ENCODE results near the gene NDC1.

DNA sequence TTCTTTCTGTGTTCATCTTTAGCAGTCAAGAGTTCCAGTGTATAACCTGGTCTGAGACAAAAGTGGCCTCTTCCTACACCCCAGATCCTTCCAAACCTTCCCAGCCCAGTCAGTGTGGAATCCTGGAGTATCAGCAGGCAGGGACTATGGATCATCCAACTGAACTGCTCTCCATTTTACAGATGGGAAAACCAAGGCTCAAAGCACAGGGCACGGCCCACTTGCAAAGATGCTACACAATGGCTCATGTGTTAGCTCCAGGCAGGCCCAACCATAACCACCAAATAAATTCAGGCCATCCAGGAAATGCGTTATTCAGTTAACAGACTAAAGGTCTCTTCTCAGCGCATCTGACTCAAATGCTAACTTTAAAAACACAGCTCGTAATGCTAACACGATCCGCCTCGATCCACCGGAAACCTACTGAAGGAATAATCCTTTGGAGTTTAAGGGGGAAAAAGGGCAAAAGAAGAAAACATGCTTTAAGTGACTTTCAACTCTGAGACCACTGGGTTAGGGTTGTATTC lies 106.3 kb downstream of the NDC1 start:
- TF ChIP-seq, protein P1, sequence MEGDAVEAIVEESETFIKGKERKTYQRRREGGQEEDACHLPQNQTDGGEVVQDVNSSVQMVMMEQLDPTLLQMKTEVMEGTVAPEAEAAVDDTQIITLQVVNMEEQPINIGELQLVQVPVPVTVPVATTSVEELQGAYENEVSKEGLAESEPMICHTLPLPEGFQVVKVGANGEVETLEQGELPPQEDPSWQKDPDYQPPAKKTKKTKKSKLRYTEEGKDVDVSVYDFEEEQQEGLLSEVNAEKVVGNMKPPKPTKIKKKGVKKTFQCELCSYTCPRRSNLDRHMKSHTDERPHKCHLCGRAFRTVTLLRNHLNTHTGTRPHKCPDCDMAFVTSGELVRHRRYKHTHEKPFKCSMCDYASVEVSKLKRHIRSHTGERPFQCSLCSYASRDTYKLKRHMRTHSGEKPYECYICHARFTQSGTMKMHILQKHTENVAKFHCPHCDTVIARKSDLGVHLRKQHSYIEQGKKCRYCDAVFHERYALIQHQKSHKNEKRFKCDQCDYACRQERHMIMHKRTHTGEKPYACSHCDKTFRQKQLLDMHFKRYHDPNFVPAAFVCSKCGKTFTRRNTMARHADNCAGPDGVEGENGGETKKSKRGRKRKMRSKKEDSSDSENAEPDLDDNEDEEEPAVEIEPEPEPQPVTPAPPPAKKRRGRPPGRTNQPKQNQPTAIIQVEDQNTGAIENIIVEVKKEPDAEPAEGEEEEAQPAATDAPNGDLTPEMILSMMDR (IDR thresholded peaks at IDR 0.05; ENCODE audit: insufficient read depth, low read depth, low read length): no peak
- no peak for TF ChIP-seq EZH2 (IDR thresholded peaks at IDR 0.05; ENCODE audit: insufficient read depth, low read length)
